DMS153 treated with DMSO at 0.1 percent for 48 hours (cell line): Measurements from ENCODE around the gene CCBE1.

Experiments used
- DNase-seq: peaks from one replicate; lab custom pipeline; 2025; ENCODE audit not compliant: unreplicated experiment; lab: John Stamatoyannopoulos, UW

Gene CCBE1

GRCh38 chr18:59623456-59624368 lies 73.5 kb downstream of the CCBE1 start:
- DNase-seq = no peak

DNA sequence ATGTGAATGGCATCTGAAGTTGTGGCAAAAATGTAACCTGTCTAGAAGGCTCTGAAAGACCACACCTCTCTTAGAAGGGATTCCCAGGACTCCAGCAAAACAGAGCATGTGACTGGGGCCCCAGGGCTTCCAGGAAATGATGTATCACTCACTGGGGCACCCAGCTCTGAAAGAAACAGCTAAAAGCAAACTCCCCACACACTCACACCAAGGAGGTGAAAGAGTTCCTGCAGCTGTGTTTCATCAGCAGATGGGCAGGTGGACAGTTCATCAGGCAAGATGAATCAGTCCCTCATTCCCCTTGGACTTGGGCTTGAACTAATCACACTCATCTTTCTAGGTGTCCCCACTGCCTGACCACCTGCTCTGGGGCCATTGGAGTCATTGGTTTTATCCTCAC lies 76.2 kb downstream of the CCBE1 start:
- DNase-seq = no peak

- DNase-seq = no peak
These were observed 76.8 kb downstream of the CCBE1 start for GRCh38 chr18:59620381-59620780.

DNA sequence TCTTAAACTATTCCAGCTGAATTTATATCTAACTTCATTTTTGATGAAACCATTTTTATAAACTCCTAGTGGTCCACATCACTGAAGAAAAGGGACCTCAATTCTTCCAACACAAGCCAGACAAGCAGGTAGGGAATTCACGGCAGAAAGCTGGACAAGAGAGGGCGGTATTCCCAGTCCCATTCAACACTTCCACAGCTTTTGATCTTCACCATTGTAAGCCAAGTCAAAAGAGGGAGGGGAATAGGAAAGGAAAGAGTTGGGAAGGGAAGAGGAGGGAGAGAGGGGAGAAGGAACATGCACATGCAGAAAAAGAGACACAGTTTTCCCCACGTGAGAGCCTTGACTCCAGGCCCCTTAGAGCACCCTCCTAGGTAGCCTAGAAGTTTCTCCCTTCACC lies 77.4 kb downstream of the CCBE1 start:
- DNase-seq = no peak

GRCh38 chr18:59617468-59617932 lies 79.7 kb downstream of the CCBE1 start:
- no peak for DNase-seq

GRCh38 chr18:59616501-59616900 lies 80.7 kb downstream of the CCBE1 start:
- no peak for DNase-seq

GRCh38 chr18:59613903-59614302 lies 83.3 kb downstream of the CCBE1 start:
- no peak for DNase-seq

DNA sequence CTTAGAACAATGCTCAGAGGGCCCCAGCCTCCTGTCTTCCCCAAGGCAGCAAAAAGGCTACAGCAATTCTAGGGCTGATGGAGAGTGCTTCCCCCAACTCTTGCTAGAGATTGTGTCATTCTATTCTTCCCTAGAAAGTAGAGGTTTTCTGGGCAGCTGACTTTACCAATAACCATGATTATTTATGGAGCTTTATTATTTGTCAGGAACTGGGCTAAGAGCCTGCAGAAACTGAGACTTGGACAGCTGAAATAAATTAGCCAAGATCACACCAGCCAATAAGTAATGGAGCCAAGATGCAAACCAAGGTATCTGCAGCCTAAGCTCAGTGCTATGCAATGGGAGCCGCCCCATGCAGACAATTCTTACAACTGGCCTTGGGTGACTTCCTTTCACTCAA lies 84.8 kb downstream of the CCBE1 start:
- DNase-seq = no peak

DNA sequence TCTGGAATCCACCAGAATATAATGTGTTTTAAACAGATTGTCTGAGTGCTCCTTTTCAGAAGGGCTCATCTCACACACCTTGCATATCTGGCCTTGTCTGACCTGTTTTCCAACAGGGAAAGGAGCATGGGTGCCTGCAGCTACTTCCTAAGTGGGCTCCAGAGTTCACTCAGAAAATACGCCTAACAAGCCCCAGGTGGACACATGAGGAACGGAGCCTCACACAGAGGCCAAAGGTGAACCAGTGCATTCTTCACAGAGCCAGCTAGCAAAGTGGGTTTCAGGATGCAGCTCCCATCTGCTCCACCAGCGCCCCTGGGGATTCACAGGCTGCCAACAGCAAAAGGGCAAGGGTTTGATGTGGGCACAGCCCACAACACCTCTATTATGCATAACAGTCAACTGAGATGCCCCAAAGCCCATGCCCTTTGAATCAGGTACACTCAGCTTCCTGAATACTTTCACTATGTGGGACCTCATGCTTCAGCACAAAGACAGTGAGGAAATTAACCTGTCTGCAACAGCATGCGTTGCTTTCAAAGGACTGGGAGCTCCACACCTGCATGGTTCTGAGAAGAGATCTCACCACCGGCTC lies 86.6 kb downstream of the CCBE1 start:
- DNase-seq = no peak

- DNase-seq = no peak
These were observed 87.6 kb downstream of the CCBE1 start for GRCh38 chr18:59609654-59610053.

DNA sequence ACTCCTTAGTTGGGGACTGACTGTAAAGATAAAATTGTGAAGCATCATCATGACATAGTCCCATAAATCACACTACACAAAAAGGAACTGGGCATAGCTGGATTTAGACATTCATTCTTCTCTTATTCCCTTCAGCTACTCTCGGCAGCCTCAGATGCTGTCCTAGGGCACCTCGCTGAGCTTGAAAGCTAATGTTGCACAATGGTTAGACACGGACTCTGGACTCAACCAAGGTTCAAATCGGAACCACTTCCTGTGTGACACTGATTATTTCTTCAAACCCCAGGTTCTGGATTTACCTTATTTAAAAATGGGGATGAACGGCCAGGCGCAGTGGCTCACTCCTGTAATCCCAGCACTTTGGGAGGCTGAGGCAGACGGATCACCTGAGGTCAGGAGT lies 89.8 kb downstream of the CCBE1 start:
- DNase-seq = no peak

DNA sequence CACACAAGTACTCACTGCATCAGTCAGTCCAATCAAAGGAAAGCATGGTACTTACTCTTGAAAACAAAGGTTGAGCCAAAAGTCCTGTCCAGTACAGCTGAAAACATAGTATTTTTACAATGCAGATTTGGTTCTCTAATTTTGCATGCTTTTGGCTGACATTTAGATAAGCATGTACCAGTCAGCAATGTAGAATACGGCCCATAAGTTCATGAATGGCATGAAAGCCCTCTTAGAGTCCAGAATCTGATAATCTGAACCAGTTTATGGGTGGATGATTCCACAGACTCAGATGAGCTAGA lies 90.2 kb downstream of the CCBE1 start:
- no peak for DNase-seq

- no peak for DNase-seq
These were observed 90.8 kb downstream of the CCBE1 start for GRCh38 chr18:59606193-59607077.

DNA sequence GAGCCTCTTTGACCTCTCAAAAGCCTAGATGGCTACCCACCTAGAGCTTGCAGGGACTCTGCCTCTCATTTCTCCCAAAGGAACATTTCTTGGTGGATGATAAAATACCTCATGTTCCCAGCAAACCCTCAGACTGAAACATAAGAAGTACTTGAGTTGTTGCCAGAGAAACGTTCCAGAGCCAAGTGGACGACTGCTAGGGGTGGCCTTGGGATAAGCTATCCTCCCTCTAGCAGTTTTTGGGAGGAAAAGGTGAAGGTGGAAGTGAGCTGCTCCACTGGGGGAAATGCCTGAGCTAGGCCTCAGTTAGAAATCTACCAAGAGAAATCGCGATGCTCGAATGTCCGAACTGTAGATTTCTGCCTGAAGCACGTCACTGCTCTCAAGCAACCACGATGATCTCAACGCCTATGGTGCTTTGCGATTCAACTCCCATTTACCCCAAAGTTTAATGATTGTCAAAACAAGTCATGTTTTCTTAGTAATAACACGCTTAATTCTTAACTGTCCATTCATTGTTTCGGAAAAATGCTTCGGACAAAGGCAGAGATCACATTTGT lies 91.5 kb downstream of the CCBE1 start:
- DNase-seq = no peak

GRCh38 chr18:59604877-59605276 lies 92.3 kb downstream of the CCBE1 start:
- DNase-seq = no peak

DNA sequence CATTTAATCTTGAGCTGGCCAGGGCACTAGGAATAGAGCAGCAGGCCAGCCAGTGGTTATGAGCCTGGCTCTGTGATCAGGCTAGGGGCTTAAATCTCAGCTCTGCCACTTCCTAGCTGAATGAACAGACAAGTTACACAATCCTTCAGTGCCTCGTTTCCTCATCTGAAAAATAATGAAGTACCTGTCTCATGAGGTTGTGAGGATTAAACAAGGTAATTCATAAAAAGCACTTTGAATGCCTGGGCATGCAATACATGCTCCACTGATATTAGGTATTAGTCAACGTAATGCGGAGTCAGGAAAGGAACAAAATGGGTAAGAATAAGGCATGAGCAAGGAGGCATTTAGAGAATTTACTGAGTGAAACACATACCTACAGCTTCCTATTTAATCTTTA lies 100.2 kb downstream of the CCBE1 start:
- no peak for DNase-seq

DNA sequence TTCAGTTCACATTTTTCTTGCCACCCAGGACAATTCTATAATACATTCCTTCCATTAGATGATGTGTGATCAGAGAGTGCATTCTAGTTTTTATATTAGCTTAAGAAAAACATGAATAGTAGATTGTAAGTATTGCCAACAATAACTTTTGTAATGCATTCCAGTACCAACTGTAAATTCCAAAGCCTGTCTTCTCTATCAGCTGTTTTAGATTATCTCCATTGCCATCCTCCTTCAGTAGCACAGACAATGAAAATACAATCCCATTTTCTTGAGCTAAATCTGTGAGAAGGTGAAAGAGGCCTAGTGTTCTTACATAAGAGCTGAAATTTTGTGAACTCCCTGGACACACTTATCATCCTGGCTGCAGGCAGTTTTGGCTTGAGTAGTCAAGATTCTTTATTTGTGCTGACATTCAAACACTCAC lies 103.9 kb downstream of the CCBE1 start:
- DNase-seq = no peak

DNA sequence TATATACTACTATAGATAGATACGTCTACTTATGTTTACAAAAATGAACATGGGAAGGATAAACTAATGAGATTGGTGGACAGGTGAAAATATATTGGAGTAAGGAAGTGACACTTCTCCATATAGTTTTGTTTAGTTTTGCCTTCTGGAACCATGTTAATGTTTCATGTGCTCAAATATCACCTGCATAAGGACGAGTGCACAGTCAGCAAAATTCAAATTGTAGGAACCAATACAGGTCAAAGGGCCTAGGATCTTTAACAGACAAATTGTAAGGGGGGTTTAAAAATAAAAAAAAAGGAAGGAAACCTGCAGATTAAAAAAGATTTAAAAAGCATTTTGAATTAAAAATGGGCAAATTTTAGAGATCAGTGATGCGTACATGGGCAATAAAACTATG lies 104.6 kb downstream of the CCBE1 start:
- DNase-seq = no peak

GRCh38 chr18:59582395-59582794 lies 114.8 kb downstream of the CCBE1 start:
- DNase-seq = no peak

DNA sequence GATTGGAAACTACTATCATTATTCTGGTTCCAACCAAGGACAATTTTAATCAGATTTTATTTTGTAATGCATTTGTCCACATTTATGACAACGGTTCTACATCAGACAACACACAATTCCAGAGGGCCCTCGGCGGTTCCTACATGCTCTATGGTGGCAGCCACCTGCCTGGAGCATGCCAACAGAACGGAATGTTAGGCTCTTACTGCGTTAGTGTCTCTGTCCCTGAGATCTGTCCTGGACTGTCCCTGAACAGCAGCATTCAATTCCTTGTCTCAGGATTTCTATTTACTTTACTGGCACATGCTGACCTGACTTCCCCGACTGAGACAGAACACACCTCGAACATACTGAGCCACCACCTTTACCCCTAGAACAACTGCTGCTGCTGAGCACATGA lies 117.7 kb downstream of the CCBE1 start:
- no peak for DNase-seq

DNA sequence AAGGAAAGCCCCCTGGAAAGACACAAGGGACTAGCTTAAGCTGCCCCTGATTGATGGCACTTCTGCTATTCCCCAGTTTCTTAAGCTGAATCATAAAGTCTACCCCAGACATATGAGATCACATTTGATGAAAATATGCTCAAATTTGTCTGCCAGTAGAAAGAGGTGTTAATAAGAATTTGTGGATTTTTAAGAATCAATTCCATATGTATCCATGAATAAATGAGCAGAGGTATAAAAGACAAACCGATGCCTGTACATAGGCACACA lies 119.9 kb downstream of the CCBE1 start:
- DNase-seq = no peak
